ENCODE measurements around the gene PAM.

The PAM gene

DNA sequence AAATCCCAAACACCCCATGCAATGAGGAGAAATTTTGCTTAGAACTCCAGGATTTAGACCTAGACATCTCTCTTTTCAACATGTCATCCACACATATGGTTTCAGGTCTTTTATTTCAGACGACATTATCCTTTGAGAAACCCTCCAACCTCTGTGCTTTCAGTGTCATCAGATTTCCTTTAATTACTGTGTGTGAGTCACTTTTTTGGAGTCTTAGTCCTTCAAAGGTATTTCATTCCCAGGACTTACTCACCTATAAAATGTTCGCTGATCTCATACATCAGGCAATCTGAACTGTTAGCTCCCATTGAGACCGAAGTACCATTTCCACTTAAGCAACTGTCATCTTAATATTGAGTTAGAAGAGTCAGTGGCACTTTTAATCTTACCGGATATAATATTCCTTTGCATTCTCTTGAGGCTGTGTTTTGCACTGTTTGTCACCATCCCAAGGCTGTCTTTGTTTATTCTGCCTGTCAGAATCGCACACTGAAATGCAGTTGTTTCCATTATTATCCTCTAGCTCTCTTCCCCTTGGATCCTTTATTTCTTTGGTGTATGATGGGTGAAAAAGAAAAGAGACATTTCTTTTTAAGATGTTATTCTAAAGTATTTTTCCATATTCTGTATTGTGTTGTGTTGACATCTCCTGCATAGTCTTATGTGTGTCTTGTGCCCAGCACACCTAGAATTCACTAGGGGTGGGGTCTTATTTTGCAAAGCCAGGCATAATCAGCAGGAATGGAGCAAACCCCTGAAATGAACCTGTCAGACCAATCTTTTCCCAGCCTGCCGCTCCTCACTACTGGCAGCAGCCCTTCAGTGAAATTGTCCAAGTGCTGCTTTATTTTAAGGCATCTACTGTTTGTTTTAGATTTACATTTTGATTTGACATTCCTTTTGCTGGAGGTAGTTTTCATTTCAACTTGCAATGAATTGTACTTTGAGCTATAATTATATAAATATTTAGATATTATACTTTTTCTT, 155.4 kb downstream of the PAM start:
- H3K4me3 ChIP-seq (ENCODE audit: low read length), result no peak overlapping the region
- H3K9me3 ChIP-seq (ENCODE audit: control insufficient read depth, low read depth, low read length), result no peaks in the 10 kb centered on the region
- no peaks in the 10 kb centered on the region for H3K36me3 ChIP-seq (ENCODE audit: control insufficient read depth, low read depth, low read length)
- H3K27me3 ChIP-seq (ENCODE audit: control insufficient read depth, insufficient read depth, low read length), result no peaks in the 10 kb centered on the region
- no peaks in the 10 kb centered on the region for H3K4me1 ChIP-seq (ENCODE audit: control insufficient read depth, low read depth, low read length)
- H3K9ac ChIP-seq (ENCODE audit: low read length), result no peak overlapping the region
- H3K27ac ChIP-seq (ENCODE audit: low read length), result no peak overlapping the region

DNA sequence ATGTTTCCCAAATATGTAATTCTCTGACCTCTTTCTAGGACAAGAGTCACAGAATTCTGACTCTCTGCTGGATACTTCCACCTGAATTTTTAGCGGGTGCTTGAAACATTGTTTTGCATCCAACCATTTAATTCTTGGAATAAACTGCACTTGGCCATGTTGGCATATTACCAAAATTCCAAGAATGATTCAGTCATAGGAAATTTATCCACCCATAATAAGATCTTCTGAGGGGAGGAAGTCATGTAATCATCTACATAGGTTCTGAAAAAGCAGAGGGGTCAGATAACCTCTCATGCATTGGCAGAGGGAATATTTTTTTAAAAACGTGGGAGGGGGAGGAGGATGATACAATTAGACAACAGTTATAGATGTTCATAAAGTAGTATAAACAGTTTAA, 156.9 kb downstream of the PAM start:
- H3K36me3 ChIP-seq (ENCODE audit: control insufficient read depth, low read depth, low read length), result no peaks in the 10 kb centered on the region
- no peak overlapping the region for H3K4me3 ChIP-seq (ENCODE audit: low read length)
- no peak overlapping the region for H3K27ac ChIP-seq (ENCODE audit: low read length)
- no peaks in the 10 kb centered on the region for H3K9me3 ChIP-seq (ENCODE audit: control insufficient read depth, low read depth, low read length)
- H3K9ac ChIP-seq (ENCODE audit: low read length), result no peak overlapping the region
- H3K4me1 ChIP-seq (ENCODE audit: control insufficient read depth, low read depth, low read length), result no peaks in the 10 kb centered on the region
- no peaks in the 10 kb centered on the region for H3K27me3 ChIP-seq (ENCODE audit: control insufficient read depth, insufficient read depth, low read length)

DNA sequence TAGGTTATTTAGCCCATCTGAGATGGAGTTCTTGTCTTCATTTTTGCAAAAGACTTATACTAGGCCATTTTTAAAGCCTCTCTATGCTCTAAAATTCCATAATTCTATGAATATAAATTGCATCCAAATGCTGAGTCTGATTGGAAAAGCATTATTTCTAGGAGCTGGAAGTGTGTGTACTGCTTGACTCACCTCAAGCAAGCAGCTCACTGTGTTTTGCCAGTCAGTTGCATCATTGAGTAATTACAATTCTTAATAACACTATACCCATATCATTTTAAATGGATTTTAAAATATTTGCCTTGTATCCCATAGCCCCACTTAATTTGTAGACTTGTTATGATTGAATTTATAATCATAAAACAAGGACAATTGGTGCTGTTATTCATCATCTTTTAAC, 161.0 kb downstream of the PAM start:
- H3K36me3 ChIP-seq (ENCODE audit: control insufficient read depth, low read depth, low read length), result no peaks in the 10 kb centered on the region
- no peak overlapping the region for H3K27ac ChIP-seq (ENCODE audit: low read length)
- no peak overlapping the region for H3K4me3 ChIP-seq (ENCODE audit: low read length)

GRCh38 chr5:102918986-102919610, 164.0 kb downstream of the PAM start:
- Histone ChIP-seq H3K27ac (ENCODE audit: low read length) (no peak overlapping the region), H3K27me3 (ENCODE audit: control insufficient read depth, insufficient read depth, low read length) (no peaks in the 10 kb centered on the region), H3K9me3 (ENCODE audit: control insufficient read depth, low read depth, low read length) (no peaks in the 10 kb centered on the region), H3K36me3 (ENCODE audit: control insufficient read depth, low read depth, low read length) (no peaks in the 10 kb centered on the region), H3K4me1 (ENCODE audit: control insufficient read depth, low read depth, low read length) (peaks cover 6% of the 10 kb centered on the region), H3K4me3 (ENCODE audit: low read length) (no peak overlapping the region), H3K9ac (ENCODE audit: low read length) (no peak overlapping the region)

More for the DNA sequence above, 161.0 kb downstream of the PAM start:
- peaks cover 6% of the 10 kb centered on the region for H3K4me1 ChIP-seq (ENCODE audit: control insufficient read depth, low read depth, low read length)
- H3K9me3 ChIP-seq (ENCODE audit: control insufficient read depth, low read depth, low read length), result no peaks in the 10 kb centered on the region
- H3K27me3 ChIP-seq (ENCODE audit: control insufficient read depth, insufficient read depth, low read length), result no peaks in the 10 kb centered on the region
- no peak overlapping the region for H3K9ac ChIP-seq (ENCODE audit: low read length)

DNA sequence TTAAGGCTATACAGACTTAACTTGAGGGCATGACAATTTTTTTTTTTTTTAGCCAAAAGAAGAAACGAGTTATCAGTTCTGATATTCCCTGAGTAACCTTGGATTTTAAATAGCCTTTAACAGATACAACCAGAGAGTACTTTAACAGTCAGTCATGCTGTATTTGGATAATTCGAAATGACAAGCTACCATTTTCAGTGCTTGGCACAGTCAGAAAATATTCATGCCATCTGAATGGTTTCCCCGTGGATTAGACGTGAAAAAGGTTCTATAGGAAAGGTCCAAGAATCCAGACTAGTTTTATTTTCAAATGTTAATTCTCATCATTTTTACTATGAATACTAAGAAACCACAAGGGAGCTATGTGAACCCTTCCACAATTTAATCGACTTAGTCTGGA, 165.7 kb downstream of the PAM start:
- Histone ChIP-seq H3K9ac (ENCODE audit: low read length) (no peak overlapping the region), H3K4me1 (ENCODE audit: control insufficient read depth, low read depth, low read length) (peaks cover 6% of the 10 kb centered on the region), H3K27me3 (ENCODE audit: control insufficient read depth, insufficient read depth, low read length) (no peaks in the 10 kb centered on the region), H3K4me3 (ENCODE audit: low read length) (no peak overlapping the region), H3K9me3 (ENCODE audit: control insufficient read depth, low read depth, low read length) (no peaks in the 10 kb centered on the region), H3K27ac (ENCODE audit: low read length) (no peak overlapping the region), H3K36me3 (ENCODE audit: control insufficient read depth, low read depth, low read length) (no peaks in the 10 kb centered on the region)

GRCh38 chr5:102921341-102922044, 166.4 kb downstream of the PAM start:
- no peaks in the 10 kb centered on the region for H3K9me3 ChIP-seq (ENCODE audit: control insufficient read depth, low read depth, low read length)
- no peaks in the 10 kb centered on the region for H3K36me3 ChIP-seq (ENCODE audit: control insufficient read depth, low read depth, low read length)
- no peak overlapping the region for H3K9ac ChIP-seq (ENCODE audit: low read length)
- H3K4me1 ChIP-seq (ENCODE audit: control insufficient read depth, low read depth, low read length), result peaks cover 6% of the 10 kb centered on the region
- no peak overlapping the region for H3K4me3 ChIP-seq (ENCODE audit: low read length)
- H3K27me3 ChIP-seq (ENCODE audit: control insufficient read depth, insufficient read depth, low read length), result no peaks in the 10 kb centered on the region
- no peak overlapping the region for H3K27ac ChIP-seq (ENCODE audit: low read length)

DNA sequence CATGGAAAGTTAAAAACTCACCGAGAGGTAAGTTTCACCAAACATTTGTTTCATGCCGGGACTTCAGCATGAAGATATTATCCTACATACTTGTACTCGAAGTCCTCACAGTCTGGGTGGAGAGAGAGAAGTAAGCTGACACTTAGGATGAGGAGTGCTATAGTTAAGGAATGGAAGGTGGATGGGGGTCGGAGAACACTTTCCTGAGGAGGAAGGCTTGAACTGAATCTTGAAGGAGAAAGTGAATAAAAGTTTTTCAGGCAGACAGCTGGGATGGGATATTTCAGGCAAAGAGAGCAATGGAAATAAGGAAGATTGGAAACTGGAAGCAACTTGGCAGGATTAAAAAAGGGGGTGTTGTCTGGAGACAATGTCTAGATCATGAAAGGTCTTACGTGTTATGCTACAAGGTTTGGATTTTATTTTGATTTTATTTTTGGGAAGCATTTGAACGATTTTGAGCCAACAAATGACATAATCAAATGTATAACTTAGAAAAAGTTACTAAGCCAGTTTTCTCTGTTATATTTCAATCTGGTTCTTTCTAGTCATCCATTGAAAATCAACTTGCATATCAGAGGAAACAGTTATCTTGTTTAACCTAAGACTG, 167.1 kb downstream of the PAM start:
- H3K27ac ChIP-seq (ENCODE audit: low read length), result no peak overlapping the region
- no peak overlapping the region for H3K4me3 ChIP-seq (ENCODE audit: low read length)
- H3K9ac ChIP-seq (ENCODE audit: low read length), result no peak overlapping the region

DNA sequence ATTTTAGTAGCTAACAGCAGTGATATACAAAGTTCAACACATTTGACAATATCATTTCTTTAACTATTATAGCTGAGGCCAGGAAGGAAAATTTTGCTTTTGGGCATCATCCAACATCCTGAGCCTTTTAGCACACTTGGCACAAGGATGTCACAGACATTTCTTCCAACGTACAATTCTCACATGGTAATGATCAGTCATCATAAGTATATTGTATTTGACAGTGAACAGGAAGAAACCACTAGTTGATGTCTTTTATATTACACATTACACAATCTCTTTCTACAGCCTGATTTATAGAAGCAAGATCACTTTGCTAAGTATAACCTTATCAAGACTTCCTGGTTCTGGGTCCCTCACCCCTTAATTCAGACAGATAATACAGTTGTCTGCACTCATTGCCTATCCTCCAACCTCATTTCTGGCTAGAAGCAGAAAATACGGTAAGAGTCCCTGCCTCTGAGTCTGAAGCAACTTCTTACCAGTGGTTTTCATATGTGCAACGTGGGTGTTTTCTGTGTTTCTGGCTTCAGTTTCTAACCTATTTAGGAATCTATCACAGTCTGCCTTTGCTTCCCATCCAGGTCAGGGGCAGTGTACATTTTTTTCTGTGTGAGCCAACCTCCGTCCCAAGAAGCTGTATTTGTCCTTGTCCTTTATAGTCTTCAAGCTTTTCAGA, 167.8 kb downstream of the PAM start:
- no peak overlapping the region for H3K27ac ChIP-seq (ENCODE audit: low read length)
- no peak overlapping the region for H3K9ac ChIP-seq (ENCODE audit: low read length)
- no peaks in the 10 kb centered on the region for H3K27me3 ChIP-seq (ENCODE audit: control insufficient read depth, insufficient read depth, low read length)
- no peaks in the 10 kb centered on the region for H3K9me3 ChIP-seq (ENCODE audit: control insufficient read depth, low read depth, low read length)
- peaks cover 4% of the 10 kb centered on the region for H3K36me3 ChIP-seq (ENCODE audit: control insufficient read depth, low read depth, low read length)
- H3K4me3 ChIP-seq (ENCODE audit: low read length), result no peak overlapping the region
- H3K4me1 ChIP-seq (ENCODE audit: control insufficient read depth, low read depth, low read length), result peaks cover 10% of the 10 kb centered on the region

More for the DNA sequence above, 167.1 kb downstream of the PAM start:
- Histone ChIP-seq H3K9me3 (ENCODE audit: control insufficient read depth, low read depth, low read length) (no peaks in the 10 kb centered on the region), H3K27me3 (ENCODE audit: control insufficient read depth, insufficient read depth, low read length) (no peaks in the 10 kb centered on the region), H3K4me1 (ENCODE audit: control insufficient read depth, low read depth, low read length) (peaks cover 9% of the 10 kb centered on the region), H3K36me3 (ENCODE audit: control insufficient read depth, low read depth, low read length) (peaks cover 4% of the 10 kb centered on the region)

GRCh38 chr5:102924963-102925362, 169.9 kb downstream of the PAM start:
- Histone ChIP-seq H3K36me3 (ENCODE audit: control insufficient read depth, low read depth, low read length) (peaks cover 4% of the 10 kb centered on the region), H3K4me1 (ENCODE audit: control insufficient read depth, low read depth, low read length) (peaks cover 5% of the 10 kb centered on the region), H3K27me3 (ENCODE audit: control insufficient read depth, insufficient read depth, low read length) (no peaks in the 10 kb centered on the region), H3K4me3 (ENCODE audit: low read length) (no peak overlapping the region), H3K9me3 (ENCODE audit: control insufficient read depth, low read depth, low read length) (no peaks in the 10 kb centered on the region), H3K9ac (ENCODE audit: low read length) (no peak overlapping the region), H3K27ac (ENCODE audit: low read length) (no peak overlapping the region)

- Histone ChIP-seq H3K9me3 (ENCODE audit: control insufficient read depth, low read depth, low read length) (no peaks in the 10 kb centered on the region), H3K27ac (ENCODE audit: low read length) (no peak overlapping the region), H3K36me3 (ENCODE audit: control insufficient read depth, low read depth, low read length) (peaks cover 4% of the 10 kb centered on the region), H3K27me3 (ENCODE audit: control insufficient read depth, insufficient read depth, low read length) (no peaks in the 10 kb centered on the region), H3K4me3 (ENCODE audit: low read length) (no peak overlapping the region), H3K9ac (ENCODE audit: low read length) (no peak overlapping the region), H3K4me1 (ENCODE audit: control insufficient read depth, low read depth, low read length) (peaks cover 5% of the 10 kb centered on the region)
Measured at GRCh38 chr5:102927007-102927406, 171.9 kb downstream of the PAM start.

- H3K4me3 ChIP-seq (ENCODE audit: low read length), result no peak overlapping the region
- peaks cover 5% of the 10 kb centered on the region for H3K4me1 ChIP-seq (ENCODE audit: control insufficient read depth, low read depth, low read length)
- H3K36me3 ChIP-seq (ENCODE audit: control insufficient read depth, low read depth, low read length), result peaks cover 4% of the 10 kb centered on the region
- H3K9ac ChIP-seq (ENCODE audit: low read length), result no peak overlapping the region
- H3K27me3 ChIP-seq (ENCODE audit: control insufficient read depth, insufficient read depth, low read length), result no peaks in the 10 kb centered on the region
- no peaks in the 10 kb centered on the region for H3K9me3 ChIP-seq (ENCODE audit: control insufficient read depth, low read depth, low read length)
- no peak overlapping the region for H3K27ac ChIP-seq (ENCODE audit: low read length)
Measured at GRCh38 chr5:102930244-102930643, 175.1 kb downstream of the PAM start.

Measured in iPS-18a (cell line).